Body of pancreas (tissue), 4 donors: ENCODE data around the gene GZMH.

Experiments
- CTCF ChIP-seq, 7 experiments: fragments of 450-650 bp in 4 of 7; fragments of 200-600 bp in 3 of 7; sonication (generic) in 3 of 7; IDR thresholded peaks; one replicate each; pipeline ENCODE4 v1.5.1; 2016 to 2019; ENCODE audit warnings: antibody characterized with exemption in 7 of 7
- POLR2A ChIP-seq, 3 donors: fragments of 450-650 bp; IDR thresholded peaks; one replicate each; pipeline ENCODE4 v1.6.1; 2016; ENCODE audit warnings: antibody characterized with exemption in 3 of 3, mild to moderate bottlenecking in 2 of 3

- TF ChIP-seq CTCF (IDR thresholded peaks at IDR 0.05) (no peak), POLR2A (IDR thresholded peaks at IDR 0.05) (no peak)
Observed at GRCh38 chr14:24607081-24607480, 2.4 kb downstream of the GZMH start.
